NCI-H2081 (cell line): ENCODE data around the gene INPP5D.

ENCODE experiments used
- DNase-seq, 2 experiments: peaks; one replicate each; lab custom pipeline; 2025; lab: John Stamatoyannopoulos, UW

INPP5D gene

DNA sequence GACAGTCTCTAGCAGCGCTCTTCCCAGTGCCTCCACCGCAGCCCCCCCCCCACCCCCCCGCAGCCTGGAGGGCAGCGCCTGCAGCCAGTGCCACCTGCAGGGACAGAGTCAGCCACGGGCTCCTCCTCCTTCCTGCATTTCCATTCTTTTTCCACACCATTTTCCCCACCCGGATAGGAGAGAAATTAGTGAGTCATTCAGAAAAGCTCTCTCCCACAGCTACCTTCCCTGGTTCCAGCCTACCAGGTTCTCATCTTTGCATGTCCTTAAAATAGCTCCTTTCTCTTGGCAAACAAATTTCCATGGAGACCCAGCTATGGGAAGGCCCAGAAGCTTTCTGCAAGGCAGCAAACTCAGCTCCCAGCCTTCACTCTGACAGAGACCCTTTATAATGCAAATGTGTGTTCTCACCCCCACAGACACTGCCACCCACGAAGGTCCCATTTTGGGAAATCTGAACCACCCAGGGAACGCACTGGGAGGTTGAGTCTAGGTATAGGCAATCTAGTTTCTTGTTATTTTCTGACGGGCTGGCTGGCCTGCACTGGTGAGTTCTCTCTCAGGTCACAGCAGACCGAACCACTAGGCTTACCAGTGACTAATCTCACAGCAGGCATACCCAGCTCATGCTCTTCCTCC lies 149.5 kb downstream of the INPP5D start:
- peak in 1 of 2 experiments; percentile 56 for DNase-seq

GRCh38 chr2:233210281-233210680 lies 150.1 kb downstream of the INPP5D start:
- no peak for DNase-seq

- no peak for DNase-seq
Measured at GRCh38 chr2:233210843-233211547, 150.9 kb downstream of the INPP5D start.

DNA sequence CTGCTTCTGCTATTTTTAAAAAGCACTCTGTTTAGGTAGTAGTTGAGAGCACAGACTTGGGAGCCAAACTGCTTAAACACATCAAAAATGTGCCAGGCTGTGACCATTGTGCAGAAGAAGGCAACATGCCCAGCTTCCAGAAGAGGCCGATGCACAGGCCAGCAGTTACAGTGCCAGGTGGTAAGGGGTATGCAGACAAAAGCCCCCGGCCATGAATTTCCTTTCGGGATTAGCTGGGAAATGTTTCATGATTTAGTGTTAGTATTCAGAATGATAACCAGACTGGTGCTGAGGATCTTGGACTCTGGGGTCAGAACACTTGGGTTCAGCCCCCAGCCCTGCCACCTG lies 151.4 kb downstream of the INPP5D start:
- no peak for DNase-seq

GRCh38 chr2:233213011-233213410 lies 152.9 kb downstream of the INPP5D start:
- DNase-seq, result no peak

- no peak for DNase-seq
Measured at GRCh38 chr2:233213975-233214374, 153.8 kb downstream of the INPP5D start.

GRCh38 chr2:233217892-233218377 lies 157.8 kb downstream of the INPP5D start:
- no peak for DNase-seq

DNA sequence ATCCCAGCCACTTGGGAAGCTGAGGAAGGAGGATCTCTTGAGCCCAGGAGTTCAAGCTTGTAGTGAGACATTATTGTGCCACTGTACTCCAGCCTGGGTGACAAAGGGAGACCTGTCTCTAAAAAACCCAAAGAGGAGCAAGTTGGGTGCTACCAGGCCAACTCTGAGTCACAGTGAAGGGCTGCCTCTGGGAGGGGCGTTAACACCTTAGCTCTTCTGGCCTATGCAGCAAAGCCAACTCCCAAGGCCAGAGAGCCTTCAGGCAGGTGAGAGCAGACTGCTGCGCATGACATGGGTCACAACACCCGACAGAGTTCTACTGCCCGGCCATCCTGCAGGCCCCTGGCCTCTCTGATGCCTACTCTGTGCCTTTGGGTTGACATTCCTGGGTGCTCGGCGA lies 158.7 kb downstream of the INPP5D start:
- no peak for DNase-seq

GRCh38 chr2:233219848-233220247 lies 159.7 kb downstream of the INPP5D start:
- DNase-seq, result no peak

DNA sequence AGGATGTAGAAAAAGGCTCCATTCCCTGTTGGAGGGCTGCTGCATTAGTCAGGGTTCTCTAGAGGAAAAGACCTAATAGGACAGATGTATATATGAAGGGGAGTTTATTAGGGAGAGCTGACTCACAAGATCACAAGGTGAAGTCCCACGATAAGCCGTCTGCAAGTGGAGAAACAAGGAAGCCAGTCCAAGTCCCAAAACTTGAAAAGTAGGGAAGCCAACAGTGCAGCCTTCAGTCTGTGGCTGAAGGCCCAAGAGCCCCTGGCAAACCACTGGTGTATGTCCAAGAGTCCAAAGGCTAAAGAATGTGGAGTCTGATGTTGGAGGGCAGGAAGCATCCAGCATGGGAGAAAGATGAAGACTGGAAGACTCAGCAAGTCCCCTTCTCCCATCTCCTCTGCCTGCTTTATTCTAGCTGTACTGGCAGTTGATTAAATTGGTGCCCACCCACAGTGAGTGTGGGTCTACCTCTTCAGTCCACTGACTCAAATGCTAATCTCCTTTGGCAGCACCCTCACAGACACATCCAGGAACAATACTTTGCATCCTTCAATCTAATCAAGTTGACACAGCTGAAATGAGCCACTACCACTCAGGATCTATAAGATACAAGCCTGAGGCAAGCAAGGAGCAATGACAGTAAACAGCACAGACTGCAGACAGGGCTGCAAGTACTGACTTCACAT lies 161.4 kb downstream of the INPP5D start:
- no peak for DNase-seq

- DNase-seq, result no peak
Measured at GRCh38 chr2:233223059-233223894, 163.1 kb downstream of the INPP5D start.

- no peak for DNase-seq
Measured at GRCh38 chr2:233225230-233226068, 165.3 kb downstream of the INPP5D start.

- no peak for DNase-seq
Measured at GRCh38 chr2:233226511-233227031, 166.4 kb downstream of the INPP5D start.

GRCh38 chr2:233227346-233227978 lies 167.3 kb downstream of the INPP5D start:
- peak in 1 of 2 experiments; percentile 68 for DNase-seq

GRCh38 chr2:233228376-233228775 lies 168.2 kb downstream of the INPP5D start:
- DNase-seq, result no peak

GRCh38 chr2:233233618-233234230 lies 173.6 kb downstream of the INPP5D start:
- DNase-seq, result no peak

- DNase-seq, result no peak
Measured at GRCh38 chr2:233234264-233234663, 174.1 kb downstream of the INPP5D start.

DNA sequence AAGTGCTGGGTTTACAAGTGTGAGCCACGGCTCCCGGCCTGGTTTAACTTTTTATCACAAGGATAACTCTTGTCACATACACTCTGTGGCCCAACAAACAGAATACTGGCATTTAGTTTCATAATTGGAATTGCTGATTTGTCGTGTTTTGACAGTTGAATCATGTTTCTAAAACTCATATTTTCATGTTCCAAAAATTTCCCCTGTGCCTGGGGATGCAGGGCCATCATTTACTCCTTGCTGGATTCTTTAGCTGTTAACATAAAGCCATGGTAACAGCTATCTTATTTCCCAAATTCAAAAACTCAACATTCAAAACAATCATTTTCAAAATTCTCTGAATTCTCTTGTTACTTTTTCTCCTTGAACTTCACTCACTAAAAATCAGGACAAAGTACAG lies 174.9 kb downstream of the INPP5D start:
- no peak for DNase-seq

DNA sequence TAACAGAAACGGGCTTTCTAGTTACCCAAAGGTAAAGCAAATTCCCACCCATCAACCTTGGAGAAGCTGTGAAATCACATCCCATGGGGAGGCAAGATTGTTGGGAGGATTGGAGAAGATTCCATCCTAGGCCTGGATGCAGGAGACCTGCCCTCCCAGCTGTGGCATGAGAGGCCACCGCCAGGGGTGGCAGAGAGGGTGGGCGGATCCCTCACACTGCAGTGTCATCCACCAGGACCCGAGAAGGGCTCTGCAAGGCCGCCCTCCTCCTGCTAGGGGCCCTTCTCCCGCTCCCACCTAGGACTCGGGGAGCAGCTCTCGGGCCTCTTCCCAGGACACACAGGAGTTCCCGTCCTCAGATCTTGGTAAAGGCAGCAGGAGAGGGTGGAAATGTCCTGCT lies 175.8 kb downstream of the INPP5D start:
- DNase-seq, result no peak
